Measurements from ENCODE around the gene ADAMTS16. TPM values are rescaled to one million over a fixed set of nuclear protein-coding genes. Genes with fewer than 3 reads are reported as not detected.

ADAMTS16 gene
- total and polyA plus RNA-seq, 9 of the 15 experiments (the other 6 are each of a cell fraction or from before 2014, with no cell fraction given) = not detected

- no peak for TF ChIP-seq ZNF518B (CRISPR knock-in tag; IDR thresholded peaks at IDR 0.05)
- TF ChIP-seq SIRT6 (IDR thresholded peaks at IDR 0.05; ENCODE audit: low read depth, low read length) = no peak
- TF ChIP-seq ZNF431 (CRISPR knock-in tag; IDR thresholded peaks at IDR 0.05) = no peak
- no peak for TF ChIP-seq ZC3H8 (IDR thresholded peaks at IDR 0.05)
- TF ChIP-seq TRIM25 (IDR thresholded peaks at IDR 0.05; ENCODE audit: borderline replicate concordance) = no peak
- no peak for TF ChIP-seq PHF20 (IDR thresholded peaks at IDR 0.05; ENCODE audit: partially characterized antibody)
Observed at GRCh38 chr5:5296051-5296450, 155.9 kb downstream of the ADAMTS16 start (continued).
